ENCODE results near the gene SLC8B1. TPM values are rescaled to one million over a fixed set of nuclear protein-coding genes. Genes with fewer than 3 reads are reported as not detected.

SLC8B1 gene
- total RNA-seq, 1 experiment from 2014 or later, result 8.2 TPM

- TF ChIP-seq CTCF (conservative IDR thresholded peaks at IDR 0.05; ENCODE audit: low read depth, low read length) (no peak), EZH2 (IDR thresholded peaks at IDR 0.05; ENCODE audit: borderline replicate concordance, low read depth, low read length, poor library complexity, severe bottlenecking) (no peak)
- no peak overlapping the region for H3K27ac ChIP-seq (ENCODE audit: low read depth, low read length, poor library complexity, severe bottlenecking)
- BruUV-seq (replicated peaks), result no TSS peak
- H3K4me1 ChIP-seq (ENCODE audit: insufficient read depth, low read length, poor library complexity, severe bottlenecking), result no peaks in the 10 kb centered on the region
- CTCF ChIA-PET, result no interaction called here
- H3K36me3 ChIP-seq (ENCODE audit: insufficient read depth, low read length, poor library complexity, severe bottlenecking), result no peaks in the 10 kb centered on the region
- no peak overlapping the region for H3K4me3 ChIP-seq (ENCODE audit: low read depth, low read length, poor library complexity, severe bottlenecking)
- H3K27me3 ChIP-seq (replicated peaks; ENCODE audit: insufficient read depth, low read depth, low read length, poor library complexity), result no peaks in the 10 kb centered on the region
- POLR2A ChIA-PET (ENCODE audit: low non-redundant PET), result no interaction called here
- no peak for DNase-seq (ENCODE audit: low spot score)
- H3K9me3 ChIP-seq (ENCODE audit: low read depth, low read length, poor library complexity, severe bottlenecking), result no peaks in the 10 kb centered on the region
- intact Hi-C loops (cut with micrococcal nuclease; ENCODE audit: unreplicated experiment), result no loop called here
Measured at GRCh38 chr12:113366827-113367226, 31.9 kb upstream of the SLC8B1 start.

GRCh38 chr12:113365639-113366395 lies 30.9 kb upstream of the SLC8B1 start:
- CTCF ChIA-PET, result no interaction called here

GRCh38 chr12:113364698-113365097 lies 29.8 kb upstream of the SLC8B1 start:
- H3K4me1 ChIP-seq (ENCODE audit: insufficient read depth, low read length, poor library complexity, severe bottlenecking), result no peaks in the 10 kb centered on the region
- CTCF ChIA-PET, result no interaction called here
- no peaks in the 10 kb centered on the region for H3K9me3 ChIP-seq (ENCODE audit: low read depth, low read length, poor library complexity, severe bottlenecking)
- BruUV-seq (replicated peaks), result no TSS peak
- no peak for DNase-seq (ENCODE audit: low spot score)
- TF ChIP-seq EZH2 (IDR thresholded peaks at IDR 0.05; ENCODE audit: borderline replicate concordance, low read depth, low read length, poor library complexity, severe bottlenecking) (no peak), CTCF (conservative IDR thresholded peaks at IDR 0.05; ENCODE audit: low read depth, low read length) (no peak)
- POLR2A ChIA-PET (ENCODE audit: low non-redundant PET), result interaction anchor here (0.6 kb wide), 1 partner anchor 390 kb away, joined by 6 read pairs; no protein-coding TSS in a partner anchor
- intact Hi-C loops (cut with micrococcal nuclease; ENCODE audit: unreplicated experiment), result no loop called here
- H3K27ac ChIP-seq (ENCODE audit: low read depth, low read length, poor library complexity, severe bottlenecking), result no peak overlapping the region
- no peaks in the 10 kb centered on the region for H3K27me3 ChIP-seq (replicated peaks; ENCODE audit: insufficient read depth, low read depth, low read length, poor library complexity)
- H3K4me3 ChIP-seq (ENCODE audit: low read depth, low read length, poor library complexity, severe bottlenecking), result no peak overlapping the region
- H3K36me3 ChIP-seq (ENCODE audit: insufficient read depth, low read length, poor library complexity, severe bottlenecking), result no peaks in the 10 kb centered on the region

More at GRCh38 chr12:113365639-113366395, 30.9 kb upstream of the SLC8B1 start:
- POLR2A ChIA-PET (ENCODE audit: low non-redundant PET), result no interaction called here
- no peak overlapping the region for H3K27ac ChIP-seq (ENCODE audit: low read depth, low read length, poor library complexity, severe bottlenecking)
- no peaks in the 10 kb centered on the region for H3K27me3 ChIP-seq (replicated peaks; ENCODE audit: insufficient read depth, low read depth, low read length, poor library complexity)
- no peaks in the 10 kb centered on the region for H3K4me1 ChIP-seq (ENCODE audit: insufficient read depth, low read length, poor library complexity, severe bottlenecking)
- H3K9me3 ChIP-seq (ENCODE audit: low read depth, low read length, poor library complexity, severe bottlenecking), result no peaks in the 10 kb centered on the region
- TF ChIP-seq EZH2 (IDR thresholded peaks at IDR 0.05; ENCODE audit: borderline replicate concordance, low read depth, low read length, poor library complexity, severe bottlenecking) (no peak), CTCF (conservative IDR thresholded peaks at IDR 0.05; ENCODE audit: low read depth, low read length) (no peak)
- BruUV-seq (replicated peaks), result no TSS peak
- intact Hi-C loops (cut with micrococcal nuclease; ENCODE audit: unreplicated experiment), result no loop called here
- H3K36me3 ChIP-seq (ENCODE audit: insufficient read depth, low read length, poor library complexity, severe bottlenecking), result no peaks in the 10 kb centered on the region
- no peak overlapping the region for H3K4me3 ChIP-seq (ENCODE audit: low read depth, low read length, poor library complexity, severe bottlenecking)
- DNase-seq (ENCODE audit: low spot score), result no peak
